Femur (tissue), 1 donor: ENCODE data around the gene LHFPL3.
A peak's percentile ranks its signal among the peaks of the same experiment; 100 is the strongest.

ENCODE experiments used
- DNase-seq: peaks from one replicate; pipeline ENCODE4 v3.0.0-alpha.2; 2017

The LHFPL3 gene

DNA sequence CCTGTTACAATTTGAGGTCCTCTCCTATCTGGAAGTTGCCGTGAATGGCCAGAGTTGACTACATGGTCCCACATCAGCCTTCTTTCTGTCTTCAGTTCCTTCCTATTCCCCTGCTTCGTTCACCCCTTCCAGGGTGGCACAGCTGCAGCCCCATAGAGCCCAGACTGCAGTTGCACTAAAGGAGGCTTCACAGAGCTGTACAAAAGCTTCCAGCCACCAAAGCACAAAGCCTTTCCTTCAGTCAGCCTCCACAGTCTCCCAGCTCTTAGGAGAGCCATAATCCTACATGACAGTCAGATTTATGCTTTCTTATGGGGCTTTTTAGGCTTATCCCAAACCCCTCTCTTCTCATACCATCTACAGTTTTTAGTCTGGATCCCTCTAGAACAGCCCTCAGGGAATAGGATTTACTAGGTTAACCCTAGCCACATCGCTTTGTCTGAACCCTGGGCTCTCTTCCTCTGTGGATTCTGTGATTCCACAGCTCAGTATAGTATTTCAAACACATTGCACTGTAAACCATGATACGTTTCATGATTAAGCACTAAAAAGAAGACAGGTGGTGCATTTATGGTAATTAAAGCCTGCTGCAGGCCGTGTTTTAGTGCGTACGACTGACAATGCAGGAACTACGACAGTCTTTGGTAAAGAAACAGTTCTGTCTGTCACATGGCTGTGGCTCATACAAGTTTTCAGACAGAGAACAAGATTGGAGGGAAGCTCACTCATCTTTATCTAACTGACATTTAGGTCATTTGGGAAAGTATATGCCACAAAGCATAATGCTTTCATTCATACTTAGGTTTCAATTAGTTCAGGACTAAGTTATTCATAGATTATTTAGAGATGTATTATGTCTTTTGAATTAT, 477.3 kb downstream of the LHFPL3 start:
- DNase-seq, result no peak

DNA sequence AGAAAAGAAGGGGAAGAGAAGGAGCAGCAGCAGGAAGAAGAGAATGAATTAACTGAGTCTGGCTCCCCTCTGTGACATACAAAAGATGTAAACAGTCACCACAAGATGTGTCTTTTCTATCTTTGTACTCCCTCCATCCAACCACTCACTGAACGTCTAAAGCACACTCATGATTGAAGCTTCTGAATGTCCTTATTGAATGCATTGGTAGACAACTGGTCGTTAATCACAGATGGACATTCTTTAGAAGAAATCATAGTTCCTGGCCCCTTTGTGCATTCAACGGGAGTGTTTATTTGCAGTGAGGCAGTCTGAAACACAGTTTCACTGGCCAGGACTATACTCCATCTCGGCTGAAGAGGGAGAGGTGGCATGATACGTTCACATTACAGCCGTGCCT, 479.3 kb downstream of the LHFPL3 start:
- DNase-seq, result no peak

DNA sequence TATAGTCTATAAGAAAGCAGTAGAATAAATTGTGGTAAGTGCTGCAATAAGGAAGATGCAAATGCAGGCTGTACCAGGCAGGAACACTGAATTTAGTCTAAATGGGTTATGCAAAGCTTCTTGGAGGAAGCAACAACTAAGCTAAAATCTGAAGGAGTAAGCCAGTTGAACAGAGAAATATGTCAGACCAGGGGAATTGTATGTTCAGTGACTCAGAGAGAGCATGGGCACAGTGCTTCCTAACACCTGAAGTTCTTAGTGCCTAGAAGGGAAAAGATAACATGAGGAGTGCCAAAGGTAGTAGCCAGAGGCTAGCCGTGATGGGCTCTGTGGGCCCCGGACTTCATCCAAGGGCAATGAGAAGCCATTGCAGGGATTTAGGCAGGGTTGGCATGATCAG, 481.5 kb downstream of the LHFPL3 start:
- no peak for DNase-seq

DNA sequence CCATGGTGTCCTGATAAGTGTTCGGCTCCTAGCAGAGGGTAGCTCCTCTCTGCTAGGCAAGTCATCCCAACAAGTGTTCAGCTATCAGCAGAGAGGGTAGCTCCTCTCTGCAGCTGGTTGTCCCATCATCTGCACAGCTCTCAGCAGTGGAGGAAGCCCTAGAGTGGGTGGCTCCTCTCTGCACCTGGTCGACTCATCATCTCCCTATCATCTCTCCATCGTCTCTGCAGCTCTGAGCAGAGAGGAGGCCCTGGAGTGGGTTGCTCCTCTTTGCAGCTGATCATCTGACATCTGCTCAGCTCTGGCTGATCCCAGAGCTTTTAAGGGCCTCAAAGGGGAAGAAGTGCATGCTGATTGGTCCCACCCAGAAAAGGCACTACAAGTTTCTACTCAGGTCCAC, 485.7 kb downstream of the LHFPL3 start:
- no peak for DNase-seq

DNA sequence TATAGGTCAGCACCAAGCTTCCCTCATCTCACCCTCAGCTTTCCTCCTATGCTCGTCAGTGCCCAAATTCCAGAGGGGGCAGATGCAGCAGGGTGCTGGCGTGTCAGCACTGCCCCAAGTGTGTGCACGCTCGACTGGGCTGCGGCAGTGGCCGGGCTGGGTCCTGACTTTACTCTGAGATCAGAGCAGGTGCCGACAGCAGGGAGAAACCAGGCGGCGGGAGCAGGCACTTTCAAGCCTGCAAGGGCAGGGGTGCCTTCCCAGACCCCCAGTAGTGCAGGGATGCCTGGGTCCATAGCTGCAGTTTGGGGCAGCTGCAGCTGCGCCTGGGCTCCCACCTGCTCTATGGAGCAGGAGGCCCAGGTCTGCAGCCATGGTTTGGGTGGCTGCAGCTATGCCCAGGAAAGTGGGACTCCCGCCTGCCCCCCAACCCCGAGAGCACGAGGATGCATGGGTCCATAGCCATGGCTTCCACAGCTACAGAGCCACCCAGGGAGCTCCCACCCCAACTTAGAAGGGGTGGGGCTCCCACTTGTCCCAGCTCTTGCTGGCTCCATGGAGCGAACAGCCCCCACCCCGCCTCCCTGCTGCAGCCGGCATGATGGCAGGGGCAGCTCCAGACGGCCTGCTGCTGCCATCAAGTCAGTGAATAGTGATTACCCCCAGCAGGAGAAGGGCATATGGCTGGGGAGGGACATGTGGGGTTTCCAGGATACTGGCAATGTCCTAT, 486.4 kb downstream of the LHFPL3 start:
- DNase-seq, result no peak

DNA sequence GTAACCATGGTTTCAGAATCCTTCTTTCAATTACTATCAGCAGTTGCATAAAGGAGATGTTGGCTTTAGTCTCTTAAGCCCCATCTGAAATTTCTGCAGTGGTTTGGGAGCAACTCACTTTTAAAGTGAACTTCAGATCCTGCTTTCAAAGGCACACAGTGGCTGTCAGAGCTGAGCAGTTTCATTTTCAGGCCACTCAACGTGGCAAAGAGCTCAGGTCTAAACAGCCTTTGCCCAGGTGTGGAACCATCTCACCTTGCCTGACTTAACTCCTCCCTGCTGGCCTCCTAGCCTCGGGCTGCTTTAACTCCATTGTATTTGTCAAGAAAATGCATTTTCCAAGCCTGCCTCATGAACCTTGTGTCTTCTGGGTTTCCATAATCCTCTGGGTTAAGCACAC, 488.1 kb downstream of the LHFPL3 start:
- DNase-seq, result no peak

DNA sequence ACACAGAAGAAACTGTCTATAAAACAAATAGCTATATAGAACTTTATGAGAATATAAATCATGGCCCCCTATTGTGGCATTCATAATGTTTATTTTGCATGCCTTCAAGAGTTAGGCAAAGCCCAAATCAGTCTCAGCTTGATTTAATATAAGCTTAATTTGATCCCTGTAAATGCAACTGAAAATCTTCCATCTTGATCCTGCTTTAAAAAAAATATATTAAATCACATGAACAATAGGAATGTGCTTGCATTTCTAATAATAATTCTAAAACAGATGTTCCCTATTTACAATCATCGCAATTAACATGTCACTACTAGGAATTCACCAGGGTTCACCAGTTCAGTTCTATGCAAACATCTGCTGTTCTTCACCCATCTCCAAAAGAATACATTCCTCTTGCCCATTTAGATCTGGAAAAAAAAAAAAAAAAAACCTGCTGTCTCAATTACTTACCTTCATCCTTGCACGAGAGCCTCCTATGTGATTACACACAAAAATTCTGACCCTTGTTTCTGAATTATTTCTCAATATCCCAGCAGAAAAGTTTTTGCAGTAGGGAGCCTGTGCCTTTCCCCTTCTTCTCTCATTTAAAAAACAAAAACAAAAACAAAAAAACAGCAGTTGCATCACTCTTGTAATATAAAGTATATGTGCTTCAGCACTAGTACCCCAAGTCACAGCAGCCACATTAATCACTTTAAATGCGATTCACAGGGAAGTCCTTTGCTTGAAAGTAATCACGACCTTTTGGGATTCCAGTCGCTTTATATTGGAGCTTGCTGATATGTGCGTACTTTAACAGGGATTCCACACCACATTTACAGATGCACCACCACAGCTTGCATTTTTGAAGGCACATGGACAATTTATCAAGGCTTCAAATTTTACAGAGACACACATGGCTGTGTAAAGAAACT, 490.8 kb downstream of the LHFPL3 start:
- DNase-seq, result no peak

DNA sequence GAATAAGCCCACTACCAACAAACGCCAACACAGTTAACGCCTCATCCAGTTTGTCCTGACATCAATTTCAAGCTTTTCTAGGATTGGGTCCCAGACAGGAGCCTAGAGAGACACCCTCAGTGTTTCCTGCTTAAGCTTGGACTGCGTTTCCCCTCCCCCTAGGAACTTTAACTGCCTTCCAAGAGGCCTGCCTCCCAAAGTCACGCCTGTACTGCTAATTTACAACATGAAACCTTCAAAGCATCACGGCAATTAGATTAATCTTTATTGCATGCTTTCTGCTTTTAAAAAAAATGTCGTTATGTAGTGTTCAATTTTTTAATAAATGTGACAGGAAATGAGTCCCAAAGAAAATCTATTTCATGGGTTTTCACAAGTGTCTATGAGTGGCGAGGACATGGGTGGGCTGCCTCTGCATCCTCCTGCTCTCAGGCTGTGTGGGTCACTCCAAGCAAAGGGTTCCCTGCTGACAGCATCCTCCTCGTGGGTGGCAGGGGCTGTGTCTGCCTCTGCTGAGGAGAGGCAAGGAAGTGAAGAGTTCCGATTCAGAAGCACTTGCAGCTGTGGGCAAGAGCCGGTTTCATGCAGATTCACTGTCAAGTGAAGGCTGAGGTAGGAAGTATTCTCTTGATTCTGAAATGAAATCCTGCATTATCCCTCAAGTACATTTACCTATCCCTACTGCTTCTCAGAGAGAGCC, 492.6 kb downstream of the LHFPL3 start:
- DNase-seq, result no peak

DNA sequence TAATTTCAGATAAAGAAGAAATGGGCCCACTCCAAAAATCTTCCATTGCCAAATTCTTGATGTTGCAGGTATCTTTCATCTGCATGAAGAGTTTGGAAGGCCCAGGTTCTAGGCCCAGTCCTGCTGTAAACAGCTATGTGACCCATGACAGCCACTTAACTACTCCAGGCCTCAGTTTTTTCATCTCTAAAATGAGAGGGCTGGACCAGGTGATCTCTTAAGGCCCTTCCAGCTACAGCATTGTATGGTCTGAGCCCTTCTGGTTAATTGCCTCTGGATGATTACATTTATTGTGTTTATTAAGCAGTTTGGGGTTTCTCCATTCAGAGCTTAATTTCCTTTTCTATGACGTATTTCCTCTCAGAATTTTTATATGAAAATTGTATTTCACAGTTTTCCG, 494.8 kb downstream of the LHFPL3 start:
- no peak for DNase-seq

DNA sequence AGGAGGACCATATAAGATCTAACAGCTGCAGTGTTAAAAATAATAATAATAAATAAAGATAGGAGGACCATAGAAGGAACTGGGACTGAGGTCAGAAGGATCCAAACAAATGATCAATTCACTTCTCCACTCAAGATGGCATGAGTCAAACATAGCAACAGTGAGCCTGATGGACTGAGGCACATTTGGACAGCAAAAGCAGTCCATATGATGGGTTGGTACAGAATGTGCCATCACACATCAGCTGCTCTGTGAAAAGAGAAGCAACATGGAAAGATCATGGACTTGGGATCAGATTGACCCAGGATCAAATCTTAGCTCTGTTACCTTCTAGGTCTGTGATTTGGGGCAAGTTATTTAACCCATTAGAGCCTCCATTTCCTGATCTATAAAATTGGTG, 496.7 kb downstream of the LHFPL3 start:
- DNase-seq, result no peak

DNA sequence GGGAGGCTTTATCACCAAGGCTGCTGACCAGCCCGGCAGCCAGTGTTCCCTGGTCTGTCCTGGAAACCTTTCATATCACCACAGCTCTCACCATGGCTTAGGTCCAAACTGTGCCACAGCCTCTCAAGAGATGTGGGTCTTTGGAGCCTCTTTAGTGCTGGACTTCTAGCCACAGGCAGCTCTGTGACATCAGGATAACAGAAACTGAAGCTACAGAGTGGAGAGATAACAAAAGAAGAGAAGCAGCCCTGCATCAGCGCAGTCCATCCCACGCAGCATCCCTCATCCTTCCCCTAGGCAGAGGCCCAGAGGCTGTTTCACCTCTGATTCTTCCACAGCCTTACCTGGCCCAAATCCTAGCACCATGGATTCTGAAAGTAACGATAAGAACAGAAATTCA, 497.7 kb downstream of the LHFPL3 start:
- DNase-seq, result no peak

DNA sequence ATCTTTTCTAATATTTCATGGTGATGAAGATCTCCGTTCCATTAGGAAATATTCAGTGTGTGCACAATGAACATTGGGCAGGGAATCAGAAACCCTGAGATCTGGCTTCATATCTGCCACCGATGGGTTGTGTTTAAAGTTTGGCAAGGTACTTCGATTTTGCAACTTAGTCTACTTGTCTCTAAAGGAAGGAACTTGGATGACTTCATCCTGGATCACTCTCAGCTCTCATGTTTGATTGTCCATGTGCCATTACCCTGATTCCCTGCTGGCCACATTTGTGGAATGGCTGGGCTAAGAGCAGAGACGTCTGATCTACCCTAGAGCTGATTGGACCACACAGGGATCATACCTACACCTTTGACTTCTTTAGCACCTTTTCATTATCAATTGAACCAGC, 508.6 kb downstream of the LHFPL3 start:
- no peak for DNase-seq

DNA sequence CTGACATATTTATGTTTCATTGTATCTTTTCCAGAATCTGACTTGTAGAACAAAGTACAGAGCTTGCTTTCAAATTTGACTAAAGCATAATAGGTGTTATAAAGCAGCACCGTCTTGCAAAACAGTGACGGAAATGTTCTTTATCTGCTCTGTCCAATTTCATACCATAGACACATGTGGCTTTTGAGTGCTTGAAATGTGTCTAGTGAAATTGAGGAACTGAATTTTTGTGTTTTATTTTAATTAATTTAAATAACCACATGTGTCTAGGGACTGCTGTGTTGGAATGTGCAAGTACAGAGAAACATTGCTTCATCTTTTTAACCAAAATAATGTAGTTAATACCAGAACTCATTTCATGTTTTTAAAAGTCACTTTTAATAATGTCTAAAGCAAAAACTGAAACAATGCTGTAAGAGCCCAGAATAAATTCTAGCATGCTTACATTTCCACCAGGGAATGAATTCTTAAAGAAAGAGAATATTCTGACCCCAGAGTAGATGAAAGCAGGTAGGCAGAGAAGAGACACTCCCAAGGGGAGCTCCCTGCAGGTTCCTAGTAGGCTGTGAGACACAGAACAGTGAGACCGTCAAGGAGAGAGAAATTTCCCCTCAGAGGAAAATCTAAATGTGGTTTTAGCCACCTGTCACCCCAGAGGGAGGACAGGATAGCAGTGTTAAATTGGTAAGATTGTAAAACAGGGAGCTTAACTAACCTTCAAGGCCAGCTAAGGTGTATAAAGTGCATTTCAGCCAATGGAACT, 510.3 kb downstream of the LHFPL3 start:
- no peak for DNase-seq

DNA sequence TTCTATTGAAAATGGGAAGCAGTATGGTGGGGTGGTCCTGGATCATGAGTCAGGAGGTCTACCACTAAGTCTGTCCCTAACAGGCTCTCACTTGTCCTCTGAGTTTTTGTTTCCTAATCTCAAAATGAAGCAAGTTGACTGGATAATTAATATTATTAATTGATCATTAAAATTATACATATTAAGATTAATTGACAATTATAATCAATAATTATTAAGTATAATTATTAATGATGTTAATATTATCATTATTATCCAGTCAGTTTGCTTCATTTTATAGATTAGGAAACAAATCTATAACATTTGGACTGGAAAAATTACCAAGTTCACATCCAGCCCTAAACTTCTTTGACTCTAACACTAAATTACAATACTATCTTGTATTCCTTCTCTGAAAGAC, 511.4 kb downstream of the LHFPL3 start:
- no peak for DNase-seq

DNA sequence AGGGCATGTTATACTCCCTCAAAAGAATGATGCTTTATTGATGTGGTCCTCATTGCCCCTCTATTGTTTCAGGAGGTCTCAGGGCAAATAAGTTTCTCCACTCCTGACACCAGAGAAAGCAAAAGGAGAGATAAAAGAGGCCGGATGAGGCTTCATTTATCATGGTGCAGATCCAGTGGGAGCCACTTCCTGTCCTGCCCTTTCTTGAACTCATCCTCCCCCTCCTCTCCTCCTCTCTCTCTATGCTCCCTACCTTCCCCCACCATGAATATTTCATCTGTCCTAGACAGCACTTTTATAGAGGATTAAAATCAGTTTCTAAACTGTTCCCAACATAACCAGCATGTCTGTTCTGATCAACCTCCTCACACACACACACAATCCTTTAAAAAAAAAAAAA, 513.4 kb downstream of the LHFPL3 start:
- no peak for DNase-seq

DNA sequence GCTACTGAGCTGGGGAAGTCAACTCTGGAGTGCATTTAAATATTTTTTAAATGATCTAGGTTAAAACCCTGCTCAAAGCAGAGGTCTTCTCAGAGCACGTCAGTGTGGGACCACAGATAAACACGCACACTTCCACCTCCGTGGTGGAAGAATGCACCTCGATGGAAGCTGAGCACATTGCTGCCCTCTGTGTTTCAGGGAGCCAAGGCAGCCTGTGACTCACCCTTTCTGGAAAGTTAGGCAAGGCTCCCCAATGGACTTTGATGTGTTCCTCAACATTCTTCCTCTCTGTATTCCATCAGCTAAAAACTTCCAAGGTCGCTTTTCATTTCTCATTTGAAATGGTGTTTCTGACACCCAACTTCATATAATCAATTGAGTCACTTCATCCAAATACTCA, 514.8 kb downstream of the LHFPL3 start:
- DNase-seq, result no peak

DNA sequence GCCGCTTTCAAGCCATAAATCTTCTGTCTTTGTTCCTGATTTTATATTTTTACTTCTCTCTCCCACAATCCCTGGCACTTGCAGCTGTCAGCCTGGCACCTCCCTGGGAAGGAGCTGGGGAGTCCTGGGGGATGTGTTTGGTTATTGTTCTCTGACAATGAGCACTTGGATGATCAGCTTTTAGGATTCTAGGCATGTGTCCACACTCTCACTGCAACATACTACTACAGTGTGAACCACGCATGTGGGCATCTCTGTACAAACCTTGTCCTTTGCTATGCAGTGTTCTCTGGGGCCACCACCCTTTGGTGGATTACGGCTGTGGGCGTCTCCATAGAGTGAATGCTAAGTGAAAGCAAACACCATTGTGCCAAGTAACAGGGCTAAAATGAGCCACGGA, 517.2 kb downstream of the LHFPL3 start:
- DNase-seq, result no peak

DNA sequence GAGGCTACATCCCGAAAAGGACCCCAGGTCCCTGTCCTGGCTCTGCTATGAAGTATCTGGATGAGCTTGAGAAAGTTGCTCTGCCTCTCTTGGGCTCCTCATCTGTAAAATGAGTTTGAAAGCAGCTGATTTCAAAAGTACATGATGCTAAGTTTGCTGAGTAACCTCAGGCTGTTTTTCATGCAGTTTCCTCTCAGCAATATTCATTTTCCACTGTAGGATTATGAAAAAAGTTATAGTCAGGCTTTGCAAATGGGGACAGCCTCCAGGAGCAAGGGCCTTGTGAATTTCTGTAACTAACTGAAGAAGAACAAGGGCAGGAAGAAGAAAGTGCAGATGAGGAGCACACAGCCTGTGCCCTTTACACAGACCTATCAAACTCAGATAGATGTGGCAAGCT, 518.3 kb downstream of the LHFPL3 start:
- no peak for DNase-seq

DNA sequence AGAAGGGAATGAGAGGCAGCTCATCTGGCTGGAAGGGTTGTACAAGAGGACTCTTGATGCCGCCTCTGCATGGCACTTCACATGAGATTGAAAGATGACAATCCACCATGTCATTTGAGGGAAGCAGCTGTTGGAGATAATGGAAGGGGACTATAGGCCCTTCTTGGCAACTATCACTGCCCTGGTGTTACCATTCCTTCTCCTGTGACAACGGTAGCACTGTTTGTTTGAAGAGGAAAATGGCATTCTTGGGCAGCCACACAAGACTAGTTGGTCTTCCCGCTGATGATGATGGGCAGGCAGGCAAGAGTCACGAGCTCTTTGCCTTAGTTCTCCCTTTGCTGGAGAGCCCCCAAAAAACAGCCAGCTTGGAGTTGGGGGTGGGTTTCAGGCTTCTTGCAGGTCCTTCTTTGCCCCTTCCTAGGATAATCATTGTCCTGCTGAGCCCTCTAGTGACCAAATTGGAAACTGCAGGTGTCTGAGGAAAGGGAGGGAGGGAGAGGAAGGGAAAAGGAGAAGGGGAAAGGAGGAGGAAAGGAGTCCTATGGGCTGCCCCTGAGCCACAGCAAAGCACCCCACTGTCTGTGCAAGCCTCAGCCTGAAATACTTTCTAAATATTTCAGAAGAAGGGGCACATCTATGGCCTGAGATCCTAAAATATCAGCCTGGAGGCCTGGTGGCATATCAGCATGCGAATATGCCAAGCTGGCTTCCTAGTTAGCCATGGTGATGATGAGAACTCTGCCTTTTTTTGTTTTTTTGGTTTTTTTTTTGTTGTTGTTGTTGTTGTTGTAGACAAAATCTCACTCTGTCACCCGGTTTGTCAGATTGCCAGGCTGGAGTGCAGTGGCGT, 520.0 kb downstream of the LHFPL3 start:
- DNase-seq, result peak; percentile 55

DNA sequence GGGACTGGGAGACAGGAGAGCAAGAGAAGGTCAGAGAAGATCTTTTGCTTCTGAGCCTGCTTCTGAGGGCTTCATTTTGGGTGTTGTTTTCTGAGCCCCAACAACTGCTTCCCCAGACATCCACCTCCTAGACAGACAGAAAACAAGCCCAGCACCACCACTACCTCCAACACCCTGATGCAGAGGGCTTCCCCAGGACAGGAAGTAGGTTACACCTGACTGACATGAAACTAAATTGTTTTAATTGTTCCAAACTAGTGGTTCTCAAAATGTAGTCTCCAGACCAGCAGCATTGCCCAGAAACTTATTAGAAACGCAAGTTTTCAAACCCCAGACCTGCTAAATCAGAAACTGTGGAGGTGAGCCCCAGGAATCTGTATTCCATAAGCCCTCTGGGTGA, 522.0 kb downstream of the LHFPL3 start:
- no peak for DNase-seq

DNA sequence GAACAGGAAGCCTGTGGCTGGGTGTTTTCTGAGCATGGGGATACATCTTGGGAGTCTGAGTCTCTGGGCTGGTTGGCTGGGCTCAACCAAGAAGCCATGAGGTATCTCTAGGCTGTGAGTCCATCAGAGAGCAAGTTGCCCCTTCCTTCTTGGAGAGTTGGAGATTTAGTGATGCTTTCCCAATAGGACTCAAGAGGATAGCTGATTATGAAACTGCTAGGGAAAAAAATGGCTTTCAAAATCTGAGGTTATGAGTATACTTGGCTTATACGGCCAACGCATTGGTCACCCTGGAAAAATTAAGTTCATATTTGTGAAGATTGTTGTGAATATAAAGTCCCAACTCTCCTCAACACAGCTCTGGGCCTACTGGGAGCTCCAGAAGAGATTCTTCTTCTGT, 522.9 kb downstream of the LHFPL3 start:
- no peak for DNase-seq
